GM04503 (cell line): ENCODE results near the gene AP3S1.

Source experiments
- DNase-seq: peaks from one replicate; pipeline ENCODE4 v3.0.0-alpha.2; 2012; ENCODE audit warnings: low read depth

The AP3S1 gene

GRCh38 chr5:115940080-115940810 lies 98.5 kb downstream of the AP3S1 start:
- no peak for DNase-seq

- DNase-seq, result peak; percentile 93
Measured at GRCh38 chr5:115941051-115941675, 99.4 kb downstream of the AP3S1 start.

DNA sequence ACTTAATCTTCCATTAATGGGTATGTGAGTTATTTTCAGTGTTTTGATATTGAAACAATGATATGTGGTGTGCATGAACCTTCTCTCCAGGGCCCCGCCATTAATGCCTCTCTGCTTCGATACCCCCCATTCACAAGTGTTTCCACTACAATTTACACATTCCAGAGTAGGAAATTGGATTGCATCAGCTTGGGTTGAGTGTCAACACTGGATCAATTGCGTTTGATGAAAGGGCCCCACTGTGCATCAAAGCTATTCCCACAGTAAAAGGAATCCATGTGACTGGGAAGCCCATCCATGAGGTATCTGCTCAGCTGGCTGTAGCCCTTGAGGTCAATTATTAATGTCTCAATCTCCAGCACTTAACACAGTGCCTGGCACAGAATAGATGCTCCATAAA lies 102.8 kb downstream of the AP3S1 start:
- DNase-seq, result no peak

DNA sequence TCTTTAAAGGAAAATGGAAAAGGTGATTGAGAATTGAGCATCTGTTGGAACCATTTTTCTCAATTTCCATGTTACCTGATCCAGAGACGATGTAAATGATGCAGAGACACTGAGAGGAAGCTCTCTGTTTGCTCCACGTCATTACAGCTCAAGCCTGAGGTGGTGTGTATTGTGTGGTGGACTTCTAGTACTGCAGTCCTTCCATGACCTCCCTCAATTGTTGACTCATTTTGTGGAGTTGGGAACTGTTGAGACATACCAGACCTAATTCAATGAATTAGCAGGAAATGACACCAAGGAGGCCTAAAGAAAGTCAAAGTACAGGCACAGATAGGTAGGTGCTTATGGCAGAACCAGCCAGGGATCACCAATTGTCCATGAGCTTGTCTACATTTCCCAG lies 104.9 kb downstream of the AP3S1 start:
- no peak for DNase-seq

DNA sequence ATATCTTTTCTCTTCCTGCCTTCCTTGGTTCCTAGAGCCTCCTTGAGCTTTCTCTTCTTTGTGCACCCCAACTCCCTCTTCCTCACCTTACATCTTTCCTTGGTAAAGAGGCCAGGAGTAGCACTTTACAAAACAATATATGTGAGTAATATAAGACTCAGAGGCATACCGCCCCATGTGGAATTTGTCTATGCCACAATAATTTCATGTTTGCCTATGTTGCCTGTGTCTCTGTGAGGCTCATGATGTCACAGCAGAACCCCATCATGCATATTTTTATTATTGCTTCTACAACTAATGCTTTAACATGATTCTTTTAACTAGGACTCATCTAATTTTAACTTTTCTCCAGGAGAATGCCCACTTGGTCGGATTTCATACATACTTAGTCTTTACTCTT lies 105.5 kb downstream of the AP3S1 start:
- no peak for DNase-seq

GRCh38 chr5:115948091-115948534 lies 106.4 kb downstream of the AP3S1 start:
- peak; percentile 58 for DNase-seq

GRCh38 chr5:115949096-115949495 lies 107.4 kb downstream of the AP3S1 start:
- DNase-seq, result no peak

DNA sequence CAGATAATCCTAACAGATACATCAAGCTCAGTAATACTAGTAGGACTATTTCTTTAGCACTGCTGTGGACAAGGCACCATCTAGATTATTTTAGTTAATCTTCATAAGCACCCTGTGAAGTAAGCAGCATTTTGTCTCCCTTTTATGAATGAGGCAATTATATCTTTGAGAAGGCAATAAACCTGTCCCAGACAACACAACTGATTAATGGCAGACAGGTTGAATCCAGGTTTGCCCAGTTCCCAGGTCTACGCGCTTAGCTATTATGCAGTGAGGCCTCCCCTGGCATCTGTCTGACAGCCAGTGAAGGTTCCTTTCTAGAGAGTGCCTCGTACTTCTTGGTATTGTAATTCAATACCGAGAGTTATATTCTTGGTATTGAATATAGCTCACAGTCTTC lies 110.9 kb downstream of the AP3S1 start:
- no peak for DNase-seq

DNA sequence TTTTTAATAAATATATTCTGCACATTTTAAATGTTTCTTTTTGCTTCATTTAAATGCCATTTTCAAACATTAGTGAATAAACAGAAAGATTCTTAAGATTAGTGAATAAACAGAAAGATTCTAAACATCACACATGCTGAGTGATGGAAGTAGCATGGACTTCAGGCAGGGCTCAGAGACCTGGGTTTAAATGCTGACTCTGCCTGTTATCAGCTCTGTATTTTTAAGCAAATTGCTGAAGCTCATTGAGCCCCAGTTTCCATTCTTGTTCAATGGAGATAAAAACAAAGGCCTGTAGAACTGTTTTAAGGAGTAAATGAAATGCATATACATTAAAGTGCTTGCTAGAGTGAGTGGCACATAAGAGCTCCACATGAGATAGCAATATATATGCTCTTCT lies 112.4 kb downstream of the AP3S1 start:
- DNase-seq, result no peak

- no peak for DNase-seq
Measured at GRCh38 chr5:115956957-115957356, 115.2 kb downstream of the AP3S1 start.

GRCh38 chr5:115961381-115962238 lies 119.9 kb downstream of the AP3S1 start:
- no peak for DNase-seq

DNA sequence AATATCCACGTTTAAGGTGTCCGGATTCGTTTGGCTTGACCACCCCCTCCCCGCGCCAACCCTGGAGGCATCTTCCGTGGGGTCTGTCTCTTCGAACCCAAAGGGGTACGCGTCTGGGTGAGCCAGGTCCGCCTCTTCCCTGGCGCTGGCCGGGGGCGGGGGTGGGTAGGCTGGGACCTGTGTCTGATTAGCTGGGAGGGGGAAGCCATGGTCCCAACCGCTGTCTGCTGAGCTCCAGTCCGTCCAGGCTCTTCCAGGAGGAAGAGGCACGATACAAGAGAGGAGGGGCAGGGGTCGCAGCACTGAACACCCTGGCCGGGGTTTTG lies 120.5 kb downstream of the AP3S1 start, which contains the start of gene LVRN:
TSS of gene LVRN (plus strand) at position 237 of the 326 bp plus-strand sequence. CDS start 143 bp downstream, outside the sequence.
- no peak for DNase-seq

DNA sequence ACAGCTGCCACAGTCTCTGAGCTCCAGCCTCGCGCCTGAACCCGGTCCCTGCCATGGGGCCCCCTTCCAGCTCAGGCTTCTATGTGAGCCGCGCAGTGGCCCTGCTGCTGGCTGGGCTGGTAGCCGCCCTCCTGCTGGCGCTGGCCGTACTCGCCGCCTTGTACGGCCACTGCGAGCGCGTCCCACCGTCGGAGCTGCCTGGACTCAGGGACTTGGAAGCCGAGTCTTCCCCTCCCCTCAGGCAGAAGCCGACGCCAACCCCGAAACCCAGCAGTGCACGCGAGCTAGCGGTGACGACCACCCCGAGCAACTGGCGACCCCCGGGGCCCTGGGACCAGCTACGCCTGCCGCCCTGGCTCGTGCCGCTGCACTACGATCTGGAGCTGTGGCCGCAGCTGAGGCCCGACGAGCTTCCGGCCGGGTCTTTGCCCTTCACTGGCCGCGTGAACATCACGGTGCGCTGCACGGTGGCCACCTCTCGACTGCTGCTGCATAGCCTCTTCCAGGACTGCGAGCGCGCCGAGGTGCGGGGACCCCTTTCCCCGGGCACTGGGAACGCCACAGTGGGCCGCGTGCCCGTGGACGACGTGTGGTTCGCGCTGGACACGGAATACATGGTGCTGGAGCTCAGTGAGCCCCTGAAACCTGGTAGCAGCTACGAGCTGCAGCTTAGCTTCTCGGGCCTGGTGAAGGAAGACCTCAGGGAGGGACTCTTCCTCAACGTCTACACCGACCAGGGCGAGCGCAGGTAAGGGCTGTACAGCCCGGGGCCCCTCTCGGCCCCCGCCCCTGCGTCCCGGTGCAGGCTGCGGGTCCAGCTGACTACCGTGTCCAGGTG lies 121.0 kb downstream of the AP3S1 start:
- DNase-seq, result no peak

DNA sequence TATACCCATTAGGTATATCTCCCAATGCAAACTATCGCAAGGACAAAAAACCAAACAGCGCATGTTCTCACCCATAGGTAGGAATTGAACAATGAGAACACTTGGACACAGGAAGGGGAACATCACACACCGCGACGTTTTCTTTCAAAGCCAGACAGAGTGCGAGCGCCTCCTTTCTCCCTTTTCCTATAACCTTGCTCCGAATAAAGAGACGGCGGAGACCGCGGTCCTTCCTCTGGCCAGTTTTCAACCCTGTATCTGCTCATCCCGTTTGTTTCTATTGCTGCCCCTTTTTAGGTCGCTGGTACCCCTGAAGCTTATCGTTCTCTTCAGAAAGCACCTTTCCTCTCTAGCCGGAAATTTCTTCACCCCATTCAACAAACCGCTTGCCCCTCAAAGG lies 121.8 kb downstream of the AP3S1 start:
- DNase-seq, result no peak
